GM10266 (cell line): ENCODE measurements around the gene GAMT.

Experiments
- DNase-seq: peaks from one replicate; pipeline ENCODE4 v3.0.0; 2012; ENCODE audit errors: extremely low spot score
- CTCF ChIP-seq: IDR thresholded peaks from 2 replicates; pipeline ENCODE4 v1.5.1; 2012; ENCODE audit warnings: mild to moderate bottlenecking, low read depth; ENCODE audit not compliant: control insufficient read depth, insufficient read depth; ENCODE audit errors: missing control alignments

GAMT gene

GRCh38 chr19:1396768-1397679, 4.3 kb downstream of the GAMT start:
- TF ChIP-seq CTCF, result no peak
- no peak for DNase-seq

GRCh38 chr19:1396019-1396767, 5.1 kb downstream of the GAMT start:
- TF ChIP-seq CTCF, result no peak
- no peak for DNase-seq

- no peak for DNase-seq
- TF ChIP-seq CTCF, result no peak
Observed at GRCh38 chr19:1395194-1396018, 5.9 kb downstream of the GAMT start.

DNA sequence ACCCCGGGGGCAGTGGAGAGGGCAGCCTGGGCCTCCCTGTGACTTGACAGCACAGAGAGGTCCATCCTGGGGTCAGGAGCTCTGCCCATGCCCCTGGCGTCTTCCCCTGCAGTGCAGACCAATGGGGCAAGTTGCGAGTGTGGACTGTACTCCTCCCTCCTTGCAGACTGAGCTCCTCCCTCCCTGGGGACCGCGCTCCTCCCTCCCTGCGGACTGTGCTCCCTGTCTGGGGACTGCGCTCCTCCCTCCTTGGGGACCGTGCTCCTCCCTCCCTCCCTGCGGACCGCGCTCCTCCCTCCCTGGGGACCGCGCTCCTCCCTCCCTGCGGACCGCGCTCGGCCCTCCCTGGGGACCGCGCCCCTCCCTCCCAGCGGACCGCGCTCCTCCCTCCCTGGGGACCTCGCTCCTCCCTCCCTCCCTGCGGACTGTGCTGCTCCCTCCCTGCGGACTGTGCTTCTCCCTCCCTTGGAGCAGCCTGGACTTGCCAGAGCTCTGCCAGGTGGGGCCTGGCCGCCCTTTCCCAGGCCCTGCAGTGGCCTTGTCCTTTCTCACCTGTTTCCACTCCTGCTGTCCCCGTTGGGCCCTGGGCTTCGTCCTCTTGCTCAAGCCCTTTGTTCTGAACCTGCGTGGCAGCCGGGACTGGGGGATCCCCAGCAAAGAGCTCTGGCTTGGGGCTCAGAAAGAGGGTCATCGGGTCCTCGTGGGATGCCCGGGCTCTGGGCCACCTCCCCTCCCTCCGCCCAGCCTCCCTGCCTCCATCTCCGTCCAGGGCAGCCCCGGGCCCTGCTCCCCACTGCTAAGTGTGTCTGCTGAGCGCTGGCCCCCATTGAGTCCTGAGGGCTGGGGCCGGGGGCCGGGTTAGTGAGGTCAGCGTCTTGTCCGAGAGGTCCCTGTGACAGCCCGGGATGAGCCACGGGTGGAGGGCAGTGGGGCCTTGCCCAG, 6.8 kb downstream of the GAMT start:
- no peak for DNase-seq
- no peak for TF ChIP-seq CTCF

DNA sequence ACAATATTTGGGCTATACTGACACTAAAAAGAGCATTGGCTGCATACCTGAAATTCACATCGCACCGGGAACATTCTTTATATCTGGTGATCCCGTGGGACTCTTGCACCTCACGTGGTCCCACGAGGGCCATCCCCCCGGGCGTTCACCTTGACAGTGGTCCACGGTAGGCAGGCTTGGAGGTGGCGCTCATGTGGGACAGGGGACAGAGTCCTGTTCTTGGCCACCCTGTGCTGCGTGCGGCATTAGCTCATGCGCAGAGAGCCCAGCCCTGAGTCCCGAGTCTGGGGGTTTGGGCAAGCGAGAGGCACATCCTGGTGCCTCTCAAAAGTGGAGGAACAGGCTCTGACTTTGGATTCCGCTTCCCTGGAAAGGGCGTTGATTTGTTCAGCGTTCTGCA, 7.5 kb downstream of the GAMT start:
- no peak for DNase-seq
- TF ChIP-seq CTCF, result no peak

GRCh38 chr19:1392939-1393530, 8.3 kb downstream of the GAMT start:
- DNase-seq, result no peak
- no peak for TF ChIP-seq CTCF
